Tracheal epithelial cell (primary cell): ENCODE data around the gene FRS2. TPM values are rescaled to one million over a fixed set of nuclear protein-coding genes. Genes with fewer than 3 reads are reported as not detected.

Experiments used
- total RNA-seq: library from RNA; depleted of rRNA; stranded (reverse); fragments of >200 nt; gene quantifications from 2 replicates; pipeline ENCODE4 v1.2.1, GENCODE V29; 2014

Gene FRS2, protein sequence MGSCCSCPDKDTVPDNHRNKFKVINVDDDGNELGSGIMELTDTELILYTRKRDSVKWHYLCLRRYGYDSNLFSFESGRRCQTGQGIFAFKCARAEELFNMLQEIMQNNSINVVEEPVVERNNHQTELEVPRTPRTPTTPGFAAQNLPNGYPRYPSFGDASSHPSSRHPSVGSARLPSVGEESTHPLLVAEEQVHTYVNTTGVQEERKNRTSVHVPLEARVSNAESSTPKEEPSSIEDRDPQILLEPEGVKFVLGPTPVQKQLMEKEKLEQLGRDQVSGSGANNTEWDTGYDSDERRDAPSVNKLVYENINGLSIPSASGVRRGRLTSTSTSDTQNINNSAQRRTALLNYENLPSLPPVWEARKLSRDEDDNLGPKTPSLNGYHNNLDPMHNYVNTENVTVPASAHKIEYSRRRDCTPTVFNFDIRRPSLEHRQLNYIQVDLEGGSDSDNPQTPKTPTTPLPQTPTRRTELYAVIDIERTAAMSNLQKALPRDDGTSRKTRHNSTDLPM
- 29.6 and 35.2 TPM in 2 replicates for total RNA-seq

DNA sequence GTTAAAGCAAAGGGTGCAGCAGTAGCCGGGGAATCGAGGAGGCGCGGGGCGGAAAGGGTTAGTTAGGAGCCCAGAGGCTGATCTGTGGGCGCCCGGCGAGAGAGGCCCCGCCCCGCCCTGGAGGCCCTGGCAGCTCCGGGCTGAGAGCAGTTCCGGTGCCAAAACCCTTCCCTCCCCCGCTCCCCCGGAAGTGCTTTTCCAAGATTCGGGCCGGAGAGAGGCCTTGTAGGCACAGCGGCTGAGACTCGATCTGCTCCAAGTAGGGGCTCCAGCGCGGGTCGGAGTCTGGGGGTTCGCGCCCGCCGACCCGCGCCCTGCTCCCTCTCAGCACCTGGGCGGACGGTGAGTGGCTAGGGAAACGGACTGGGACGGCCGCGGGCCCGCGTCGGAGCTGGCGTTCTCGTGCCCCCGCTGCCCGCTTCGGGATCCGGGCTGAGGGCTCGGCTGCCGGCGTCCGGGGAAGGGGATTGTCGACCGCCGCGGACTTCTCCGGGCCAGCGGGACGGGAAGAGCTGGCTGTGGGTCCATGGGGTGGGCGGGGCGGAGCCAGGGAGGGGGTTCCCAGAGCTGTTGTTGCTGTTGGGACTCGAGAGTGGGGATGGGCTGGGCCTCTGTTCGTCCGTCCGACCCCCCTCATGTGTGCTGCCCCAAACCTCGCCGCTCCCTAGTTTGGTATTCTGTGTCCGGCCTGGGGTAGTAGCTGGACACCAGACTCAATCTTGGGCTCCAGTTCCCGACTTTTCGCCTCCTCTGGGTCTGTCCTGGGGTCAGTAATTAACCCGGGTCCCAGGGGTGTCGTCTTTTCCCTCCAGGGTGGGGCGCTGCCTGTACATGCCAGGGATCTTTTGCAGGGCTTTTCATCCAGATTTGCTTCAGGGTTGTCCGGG, at the start of gene FRS2:
Gene FRS2, plus strand, starts transcription at position 200 of the 887 bp plus-strand sequence. CDS start 98,643 bp downstream, outside the sequence.

DNA sequence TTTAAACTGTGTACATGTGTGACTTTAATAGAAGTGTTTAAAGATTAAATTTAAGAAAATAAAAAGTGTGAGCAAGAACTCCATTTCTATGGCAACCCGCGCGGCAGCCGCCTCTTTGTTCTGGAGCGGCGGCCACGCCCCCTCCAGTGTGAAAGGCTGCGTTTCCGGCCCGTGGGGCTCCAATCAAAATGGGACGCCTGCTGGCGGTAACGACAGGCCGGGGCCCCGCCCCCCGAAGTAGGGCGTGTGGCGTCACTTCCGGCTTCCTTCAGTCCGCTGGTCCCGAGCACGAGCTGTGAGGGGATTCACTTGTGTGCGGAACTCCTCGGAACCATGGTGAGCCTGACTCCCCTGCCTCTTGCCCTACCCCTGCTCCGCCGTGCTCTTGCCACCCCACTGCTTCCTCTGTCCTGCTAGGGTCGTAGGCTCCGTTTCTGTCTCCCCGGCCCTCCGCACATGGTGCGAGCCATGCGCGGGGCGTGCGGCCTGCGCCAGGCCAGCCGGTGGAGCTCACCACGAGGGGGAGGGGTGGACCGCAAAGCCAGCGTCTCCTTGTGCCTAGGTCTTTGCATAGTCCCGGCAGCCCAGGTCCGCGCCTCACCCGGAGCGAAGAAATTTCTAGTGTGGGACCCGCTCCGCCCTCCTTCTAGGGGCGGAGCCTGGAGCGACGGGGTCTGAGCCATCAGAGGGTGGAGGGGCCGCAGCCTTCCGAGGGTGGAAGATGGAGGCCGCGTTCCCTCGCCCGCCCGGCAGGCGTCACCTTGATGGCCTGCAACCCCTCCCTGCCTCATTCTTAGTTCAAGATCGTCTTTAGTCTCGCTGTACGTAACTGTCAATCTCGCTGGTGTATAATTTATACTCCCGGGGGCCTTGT, 115.2 kb downstream of the FRS2 start, which contains the start of gene CCT2:
Gene CCT2, plus strand, starts transcription at position 271 of the 874 bp plus-strand sequence. Its CDS starts 63 bp downstream, at position 334.

GRCh38 chr12:69610729-69611128, 140.5 kb downstream of the FRS2 start, which contains the start of gene LRRC10:
TSS of gene LRRC10 (minus strand) at chr12:69610907. CDS start at chr12:69610838, 69 bp downstream.

Other genes with a start within 250 kb of the FRS2 start
- gene CPSF6, start 230.8 kb upstream of the FRS2 start, total RNA-seq = 19.6 and 23.4 TPM in 2 replicates
- not detected in 2 replicates for gene LYZ, start 122.0 kb upstream of the FRS2 start, total RNA-seq
- gene YEATS4, start 110.6 kb upstream of the FRS2 start, total RNA-seq = 12.8 and 19.6 TPM in 2 replicates
- gene CCT2, start 115.1 kb downstream of the FRS2 start, total RNA-seq = 263 and 284 TPM in 2 replicates
- not detected in 2 replicates for gene LRRC10, start 140.5 kb downstream of the FRS2 start, total RNA-seq
- gene BEST3, start 228.9 kb downstream of the FRS2 start, total RNA-seq = under 0.01 TPM in 1 of 2 replicates, not detected in the other